B cell (primary cell): ENCODE data around the gene FCHO2.

Source experiments
- CTCF ChIP-seq: fragments of 200-600 bp; IDR thresholded peaks from one replicate; pipeline ENCODE4 v1.8.0; 2022; ENCODE audit warnings: antibody characterized with exemption, mild to moderate bottlenecking
- EZH2 ChIP-seq: IDR thresholded peaks from 2 replicates; pipeline ENCODE4 v1.6.1; 2012; ENCODE audit warnings: borderline replicate concordance, low read depth, mild to moderate bottlenecking, moderate library complexity, low read length; ENCODE audit not compliant: insufficient read depth, poor library complexity, severe bottlenecking

GRCh38 chr5:72922422-72922821, 33.4 kb upstream of the FCHO2 start:
- no peak for TF ChIP-seq CTCF
- no peak for TF ChIP-seq EZH2
